ENCODE measurements around the gene NBL1. TPM values are rescaled to one million over a fixed set of nuclear protein-coding genes. Genes with fewer than 3 reads are reported as not detected.

Gene NBL1
- 66.4 and 72.9 TPM in 2 replicates for total RNA-seq

DNA sequence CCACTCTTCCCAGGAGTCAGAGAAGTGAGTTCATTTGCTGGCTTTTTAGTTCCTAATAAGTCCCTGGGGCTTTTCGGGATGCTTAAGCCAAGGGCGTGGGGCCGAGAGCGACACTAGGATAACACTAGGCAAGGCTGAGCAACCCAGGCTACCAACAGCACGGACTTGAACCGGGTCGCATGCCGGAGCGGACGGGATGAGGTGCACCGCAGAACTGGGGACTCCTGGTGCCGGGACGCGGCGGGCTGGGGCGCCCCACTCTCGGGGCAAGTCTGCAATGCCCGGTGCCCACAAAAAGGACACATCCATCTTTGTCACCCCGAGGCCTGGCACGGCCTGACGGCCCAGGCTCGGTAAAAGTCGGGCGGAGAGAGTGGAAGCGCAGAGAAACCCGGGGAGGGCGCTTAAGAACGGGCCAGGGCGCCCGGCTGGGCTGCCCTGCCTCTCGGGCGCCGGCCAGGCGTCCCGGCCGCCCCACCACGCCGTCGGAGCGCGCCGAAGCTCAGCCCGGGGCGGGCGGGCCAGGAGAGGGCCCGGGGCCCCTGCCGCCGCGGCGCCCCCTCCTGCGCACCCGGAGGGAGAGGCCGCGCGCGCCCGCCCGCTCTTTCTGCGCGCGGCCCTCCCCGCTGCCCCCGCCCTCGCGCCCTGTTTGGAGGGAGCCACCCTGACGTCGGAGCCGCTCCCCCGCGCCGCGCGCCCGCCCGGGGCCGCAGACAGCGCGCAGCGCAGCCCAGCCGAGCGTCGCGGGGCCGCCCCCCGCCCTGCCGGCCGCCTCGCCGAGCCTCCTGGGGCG lies at the start of gene NBL1:
NBL1 (plus strand) TSS at position 710 of the 793 bp plus-strand sequence. CDS start 10,720 bp downstream, outside the sequence.
- DNase-seq (ENCODE audit: extremely low read depth, low read depth, low spot score) = no peak

GRCh38 chr1:19596065-19596713 lies 47.9 kb upstream of the NBL1 start:
- DNase-seq (ENCODE audit: extremely low read depth, low read depth, low spot score) = peak; percentile 7

DNA sequence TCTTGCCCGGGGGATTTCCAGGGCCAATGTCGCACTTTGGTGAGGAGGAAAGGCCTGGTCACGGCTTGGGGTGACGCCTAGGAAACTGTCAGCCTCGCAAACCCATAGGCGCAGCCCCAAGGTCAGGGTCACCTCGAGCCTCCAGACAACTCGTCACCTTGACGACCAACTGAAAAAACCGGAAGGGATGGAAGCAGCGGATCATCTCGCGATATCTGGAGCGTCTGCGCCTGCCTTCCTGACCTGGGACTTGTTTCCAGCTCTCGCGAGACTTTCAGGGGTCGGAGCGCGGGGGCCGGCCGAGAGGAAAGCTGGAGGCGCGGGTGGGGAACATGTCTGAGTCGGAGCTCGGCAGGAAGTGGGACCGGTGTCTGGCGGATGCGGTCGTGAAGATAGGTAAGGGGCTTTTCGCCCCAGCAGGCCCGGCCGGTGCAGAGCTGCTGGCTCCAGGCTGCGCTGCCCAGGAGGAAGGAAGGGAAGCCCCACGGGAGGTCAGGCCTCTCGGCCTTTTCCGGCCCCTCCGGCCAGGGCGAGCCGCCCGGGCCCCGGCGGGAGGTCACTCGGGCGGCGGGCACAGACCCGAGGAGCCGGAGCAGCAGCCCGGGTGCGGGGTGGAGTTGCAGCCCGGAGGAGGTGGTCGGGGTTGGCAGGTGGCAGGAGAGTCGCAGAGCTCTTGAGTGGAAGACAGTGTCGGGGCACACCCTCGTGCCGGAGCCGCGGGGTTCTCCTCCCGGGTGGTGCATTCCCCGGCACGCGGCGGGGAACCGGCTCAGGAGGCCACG lies 47.2 kb upstream of the NBL1 start:
- DNase-seq (ENCODE audit: extremely low read depth, low read depth, low spot score) = peak; percentile 90

- peak; percentile 25 for DNase-seq (ENCODE audit: extremely low read depth, low read depth, low spot score)
These were observed 46.4 kb upstream of the NBL1 start for GRCh38 chr1:19597496-19598309.

DNA sequence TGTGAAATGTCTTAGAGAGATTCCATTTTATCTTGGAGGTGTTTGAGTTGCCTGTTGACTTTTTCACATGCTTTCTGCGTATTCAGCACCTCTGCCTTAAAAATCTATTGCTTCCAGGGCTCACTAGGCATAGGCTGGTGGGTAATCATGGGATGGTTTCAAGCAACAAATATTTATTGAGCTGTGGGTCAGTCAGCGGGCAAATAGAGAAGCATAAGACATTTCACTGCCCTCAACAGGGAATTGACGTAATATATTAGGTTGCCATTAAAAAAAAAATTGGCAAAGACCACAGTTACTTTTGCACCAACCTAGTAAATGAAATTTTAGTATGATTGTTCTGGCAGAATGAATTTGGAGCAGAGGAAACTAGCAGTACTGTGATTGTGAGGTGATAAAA lies 44.3 kb upstream of the NBL1 start:
- DNase-seq (ENCODE audit: extremely low read depth, low read depth, low spot score) = no peak

DNA sequence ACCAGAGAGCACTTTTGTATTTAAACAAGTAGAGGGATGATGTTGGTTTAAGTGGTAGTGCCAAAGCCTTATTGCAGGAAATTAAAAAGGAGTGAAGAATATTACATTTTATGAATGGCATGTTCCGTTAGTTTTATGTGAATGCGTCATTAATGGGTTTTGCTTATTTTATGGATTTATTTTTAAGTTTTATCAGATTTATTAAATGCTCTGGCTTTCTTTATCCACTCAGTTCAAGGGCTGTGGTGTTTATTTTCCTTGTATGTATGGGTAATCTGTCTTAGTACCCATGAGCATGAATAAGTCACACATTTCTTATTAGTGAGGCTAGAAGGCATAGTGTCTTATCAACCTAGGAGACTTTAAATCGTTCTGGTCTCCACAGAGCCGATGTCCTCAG lies 41.6 kb upstream of the NBL1 start:
- DNase-seq (ENCODE audit: extremely low read depth, low read depth, low spot score) = no peak

DNA sequence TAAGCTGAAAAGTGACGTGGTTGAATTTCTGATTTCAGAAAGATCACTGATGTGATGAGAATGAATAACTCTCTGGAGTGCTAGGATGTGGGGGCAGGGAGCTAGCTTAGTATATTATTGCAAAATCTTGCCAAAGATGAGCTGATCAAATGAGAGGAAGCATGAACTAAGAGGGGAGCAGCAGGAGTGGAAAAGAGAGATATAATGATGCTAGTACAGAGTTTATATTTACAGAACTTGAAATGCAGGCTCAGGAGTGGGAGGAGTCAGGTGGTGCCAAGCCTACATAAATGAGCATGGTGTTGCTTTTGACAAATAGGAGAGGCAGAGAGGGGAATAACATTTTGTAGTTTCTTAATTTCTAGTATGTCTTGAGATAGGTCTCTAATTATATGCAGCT lies 38.1 kb upstream of the NBL1 start:
- no peak for DNase-seq (ENCODE audit: extremely low read depth, low read depth, low spot score)

- DNase-seq (ENCODE audit: extremely low read depth, low read depth, low spot score) = no peak
These were observed 37.1 kb upstream of the NBL1 start for GRCh38 chr1:19606817-19607642.

DNA sequence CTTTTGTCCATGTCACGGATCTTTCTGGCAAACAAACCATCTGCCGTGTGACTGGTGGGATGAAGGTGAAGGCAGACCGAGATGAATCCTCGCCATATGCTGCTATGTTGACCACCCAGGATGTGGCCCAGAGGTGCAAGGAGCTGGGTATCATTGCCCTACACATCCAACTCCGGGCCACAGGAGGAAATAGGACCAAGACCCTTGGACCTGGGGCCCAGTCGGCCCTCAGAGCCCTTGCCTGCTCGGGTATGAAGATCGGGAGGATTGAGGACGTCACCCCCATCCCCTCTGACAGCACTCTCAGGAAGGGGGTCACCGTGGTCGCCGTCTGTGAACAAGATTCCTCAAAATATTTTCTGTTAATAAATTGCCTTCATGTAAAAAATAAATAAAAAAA lies 35.9 kb upstream of the NBL1 start:
- no peak for DNase-seq (ENCODE audit: extremely low read depth, low read depth, low spot score)

DNA sequence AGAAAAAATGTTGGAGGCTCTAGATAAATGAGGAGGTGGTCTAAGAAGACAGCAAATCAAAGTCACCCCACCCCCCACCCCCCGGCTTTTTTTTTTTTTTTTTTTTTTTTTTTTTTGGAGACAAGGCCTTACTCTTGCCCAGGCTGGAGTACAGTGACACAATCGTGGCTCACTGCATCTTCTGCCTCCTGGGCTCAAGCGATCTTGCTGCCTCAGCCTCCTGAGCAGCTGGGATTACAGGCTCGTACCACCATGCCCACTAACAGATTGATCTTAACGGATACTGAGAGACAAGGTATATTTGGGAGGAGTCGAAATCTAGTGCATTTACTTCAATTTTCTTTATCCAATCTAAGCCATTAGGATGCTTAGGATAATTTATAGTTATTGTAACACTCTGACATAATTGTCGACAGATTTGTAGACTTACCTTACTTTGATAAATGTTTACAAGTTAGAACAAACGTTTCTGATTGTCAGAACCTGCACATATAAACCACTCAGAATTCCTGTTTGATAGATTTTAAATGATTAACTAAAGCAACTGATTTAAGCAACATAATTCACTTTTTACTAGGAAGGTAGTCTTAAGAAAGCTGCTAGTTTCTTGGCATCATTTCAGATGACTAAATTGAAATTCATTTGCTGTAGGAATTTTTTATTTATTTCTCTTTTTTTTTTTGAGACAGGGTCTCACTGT lies 33.7 kb upstream of the NBL1 start:
- DNase-seq (ENCODE audit: extremely low read depth, low read depth, low spot score) = no peak

DNA sequence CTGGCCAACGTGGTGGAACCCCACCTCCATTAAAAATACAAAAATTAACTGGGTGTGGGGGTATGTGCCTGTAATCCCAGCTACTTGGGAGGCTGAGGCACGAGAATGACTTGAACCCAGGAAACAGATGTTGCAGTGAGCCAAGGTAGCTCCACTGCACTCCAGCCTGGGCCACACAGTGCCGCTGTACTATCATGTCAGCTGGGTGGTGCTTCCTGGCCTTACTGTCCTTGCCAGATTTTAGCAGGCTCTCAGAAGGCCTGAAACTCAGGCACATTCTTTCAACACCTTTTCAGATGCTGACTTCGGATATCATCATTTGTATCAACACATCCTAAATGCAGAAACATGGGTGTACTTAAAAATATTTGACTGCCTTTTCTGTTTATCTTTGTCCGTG lies 31.6 kb upstream of the NBL1 start:
- DNase-seq (ENCODE audit: extremely low read depth, low read depth, low spot score) = no peak

DNA sequence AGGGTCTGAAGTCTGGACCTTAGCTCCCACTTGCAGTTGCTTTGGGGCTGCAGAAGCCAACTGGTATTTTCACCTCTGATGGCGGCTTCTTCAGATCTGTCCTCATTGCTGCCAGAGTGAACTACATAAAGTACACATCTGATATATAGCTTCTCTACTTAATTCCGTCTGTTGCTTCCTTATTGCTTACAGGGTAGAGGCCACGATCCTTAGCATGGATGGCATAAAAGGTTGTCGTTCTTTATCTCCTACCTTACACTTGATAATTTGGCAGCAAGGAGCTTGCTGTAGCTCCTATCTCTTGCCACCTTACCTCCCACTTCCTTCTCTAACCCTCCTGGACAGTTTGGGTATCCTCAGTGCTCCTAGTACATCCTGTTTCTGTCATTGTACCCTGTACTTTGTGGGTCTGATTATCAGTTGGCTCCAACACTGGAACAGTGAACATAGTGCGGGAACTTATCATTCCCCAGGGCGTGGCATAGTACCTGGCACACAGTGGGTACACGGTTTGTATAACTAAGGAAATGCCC lies 30.9 kb upstream of the NBL1 start:
- DNase-seq (ENCODE audit: extremely low read depth, low read depth, low spot score) = no peak

GRCh38 chr1:19615438-19615837 lies 28.7 kb upstream of the NBL1 start:
- DNase-seq (ENCODE audit: extremely low read depth, low read depth, low spot score) = no peak

GRCh38 chr1:19616489-19616888 lies 27.6 kb upstream of the NBL1 start:
- DNase-seq (ENCODE audit: extremely low read depth, low read depth, low spot score) = no peak

DNA sequence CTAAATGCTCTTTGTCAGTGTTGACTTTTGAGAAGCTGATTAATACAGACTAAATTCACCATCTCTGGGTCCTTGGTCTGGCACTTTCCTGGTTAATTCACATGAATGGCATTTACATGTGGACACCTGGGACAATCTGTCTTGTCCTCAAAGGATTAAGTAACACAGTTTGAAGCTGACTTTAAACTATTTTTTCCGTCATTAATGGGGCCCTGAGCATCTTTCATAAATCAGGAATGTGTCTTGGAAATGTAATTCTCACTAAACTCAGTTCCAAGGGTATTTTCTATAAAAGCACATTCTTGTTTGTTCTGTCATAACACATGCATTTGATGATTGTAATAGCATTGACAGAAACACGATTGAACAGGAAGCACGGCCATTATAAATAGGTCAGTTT lies 26.7 kb upstream of the NBL1 start:
- DNase-seq (ENCODE audit: extremely low read depth, low read depth, low spot score) = no peak

- DNase-seq (ENCODE audit: extremely low read depth, low read depth, low spot score) = no peak
These were observed 25.7 kb upstream of the NBL1 start for GRCh38 chr1:19618428-19618827.

GRCh38 chr1:19619697-19620384 lies 24.3 kb upstream of the NBL1 start:
- no peak for DNase-seq (ENCODE audit: extremely low read depth, low read depth, low spot score)

GRCh38 chr1:19620786-19621185 lies 23.3 kb upstream of the NBL1 start:
- no peak for DNase-seq (ENCODE audit: extremely low read depth, low read depth, low spot score)

Data from glomerular endothelial cell (primary cell).